H9 (cell line): ENCODE data around the gene MBL2. TPM values are rescaled to one million over a fixed set of nuclear protein-coding genes. Genes with fewer than 3 reads are reported as not detected.

Source experiments
- DNase-seq: peaks from one replicate; pipeline ENCODE4 v3.0.0-alpha.2; 2017
- H2AFZ ChIP-seq: one replicate; pipeline ENCODE4 v1.6.1; 2013; ENCODE audit warnings: mild to moderate bottlenecking, low read length, control low read depth, moderate library complexity
- H2AK5ac ChIP-seq: 2 replicates; pipeline ENCODE4 v1.6.1; 2013; ENCODE audit warnings: low read length, control low read depth, mixed read lengths; ENCODE audit not compliant: insufficient read length
- H2BK120ac ChIP-seq: one replicate; pipeline ENCODE4 v1.6.1; 2013; ENCODE audit warnings: low read depth, mild to moderate bottlenecking, low read length, control low read depth, inconsistent platforms; ENCODE audit not compliant: poor library complexity, severe bottlenecking
- H2BK12ac ChIP-seq: 2 replicates; pipeline ENCODE4 v1.6.1; 2013; ENCODE audit warnings: low read length, control low read depth, mixed read lengths, low read depth; ENCODE audit not compliant: insufficient read length
- H2BK15ac ChIP-seq: 2 replicates; pipeline ENCODE4 v1.6.1; 2013; ENCODE audit warnings: low read depth, low read length, control low read depth
- H2BK20ac ChIP-seq: one replicate; pipeline ENCODE4 v1.6.1; 2013; ENCODE audit warnings: low read depth, mild to moderate bottlenecking, low read length, control low read depth, inconsistent platforms; ENCODE audit not compliant: poor library complexity, severe bottlenecking
- H2BK5ac ChIP-seq: 2 replicates; pipeline ENCODE4 v1.6.1; 2013; ENCODE audit warnings: low read length, control low read depth, mixed read lengths; ENCODE audit not compliant: insufficient read length
- H3K14ac ChIP-seq: 2 replicates; pipeline ENCODE4 v1.6.1; 2013; ENCODE audit warnings: low read length, control low read depth; ENCODE audit not compliant: insufficient read depth
- H3K18ac ChIP-seq: 2 replicates; pipeline ENCODE4 v1.6.1; 2013; ENCODE audit warnings: low read depth, mild to moderate bottlenecking, mixed read lengths, low read length, control low read depth; ENCODE audit not compliant: insufficient read length
- H3K23ac ChIP-seq: 2 replicates; pipeline ENCODE4 v1.6.1; 2013; ENCODE audit warnings: low read length, control low read depth, mixed read lengths, low read depth; ENCODE audit not compliant: insufficient read length
- H3K23me2 ChIP-seq: 2 replicates; pipeline ENCODE4 v1.6.1; 2013; ENCODE audit warnings: low read depth, mild to moderate bottlenecking, mixed read lengths, low read length, control low read depth; ENCODE audit not compliant: insufficient read length, poor library complexity, severe bottlenecking
- H3K27ac ChIP-seq: 2 replicates; pipeline ENCODE4 v1.5.1; 2013; ENCODE audit warnings: low read length, control low read depth, mixed read lengths, low read depth; ENCODE audit not compliant: insufficient read length
- H3K27me3 ChIP-seq: 2 replicates; pipeline ENCODE4 v1.6.1; 2013; ENCODE audit warnings: low read length, control low read depth, inconsistent platforms; ENCODE audit not compliant: insufficient read depth
- H3K4ac ChIP-seq: 2 replicates; pipeline ENCODE4 v1.6.1; 2013; ENCODE audit warnings: low read depth, mild to moderate bottlenecking, control low read depth, inconsistent platforms, low read length, moderate library complexity
- H3K4me1 ChIP-seq: 2 replicates; pipeline ENCODE4 v1.6.1; 2013; ENCODE audit warnings: low read length, control low read depth, inconsistent platforms; ENCODE audit not compliant: insufficient read depth
- H3K4me2 ChIP-seq: 2 replicates; pipeline ENCODE4 v1.6.1; 2013; ENCODE audit warnings: low read length, control low read depth, mixed read lengths; ENCODE audit not compliant: insufficient read length, insufficient read depth
- H3K56ac ChIP-seq: 2 replicates; pipeline ENCODE4 v1.6.1; 2013; ENCODE audit warnings: low read depth, mild to moderate bottlenecking, mixed read lengths, low read length, control low read depth; ENCODE audit not compliant: insufficient read length
- H3K79me1 ChIP-seq: 2 replicates; pipeline ENCODE4 v1.6.1; 2013; ENCODE audit warnings: low read depth, mild to moderate bottlenecking, moderate library complexity, low read length, control low read depth, inconsistent platforms; ENCODE audit not compliant: insufficient read depth, poor library complexity, severe bottlenecking
- H3K79me2 ChIP-seq: 2 replicates; pipeline ENCODE4 v1.6.1; 2013; ENCODE audit warnings: low read length, control low read depth, inconsistent platforms; ENCODE audit not compliant: insufficient read depth
- H3K9ac ChIP-seq: 2 replicates; pipeline ENCODE4 v1.6.1; 2013; ENCODE audit warnings: low read length, control low read depth, mixed read lengths; ENCODE audit not compliant: insufficient read length; ENCODE audit errors: extremely low read depth
- H3K9me3 ChIP-seq: one replicate; pipeline ENCODE4 v1.6.1; 2013; ENCODE audit warnings: low read depth, low read length, inconsistent platforms; ENCODE audit not compliant: control insufficient read depth
- H3T11ph ChIP-seq: one replicate; pipeline ENCODE4 v1.6.1; 2013; ENCODE audit warnings: mild to moderate bottlenecking, low read length, control low read depth, inconsistent platforms
- H4K20me1 ChIP-seq: one replicate; pipeline ENCODE4 v1.6.1; 2013; ENCODE audit not compliant: control insufficient read depth, insufficient read length, insufficient read depth
- H4K5ac ChIP-seq: 2 replicates; pipeline ENCODE4 v1.6.1; 2013; ENCODE audit warnings: low read depth, mild to moderate bottlenecking, mixed read lengths, low read length, control low read depth; ENCODE audit not compliant: insufficient read length
- H4K8ac ChIP-seq: replicated peaks from 2 replicates; pipeline ENCODE4 v1.6.1; 2013; ENCODE audit warnings: low read length, control low read depth, mixed read lengths, low read depth; ENCODE audit not compliant: insufficient read length
- H4K91ac ChIP-seq: 2 replicates; pipeline ENCODE4 v1.6.1; 2013; ENCODE audit warnings: low read depth, mild to moderate bottlenecking, moderate library complexity, mixed read lengths, low read length, control low read depth; ENCODE audit not compliant: insufficient read length
- H3K27ac Mint-ChIP-seq, 3 experiments: 2 replicates in 2 of 3; 3 replicates in 1 of 3; pipeline ENCODE4 v1.8.0; 2020 to 2021; ENCODE audit warnings: mixed read lengths in 3 of 3, mild to moderate bottlenecking in 1 of 3, moderate library complexity in 1 of 3
- H3K27me3 Mint-ChIP-seq: 2 replicates; pipeline ENCODE4 v1.8.0; 2021; ENCODE audit warnings: low read depth, mild to moderate bottlenecking, moderate library complexity, mixed read lengths
- H3K36me3 Mint-ChIP-seq, 3 experiments: 2 replicates in 2 of 3; 3 replicates in 1 of 3; pipeline ENCODE4 v1.8.0; 2020 to 2021; ENCODE audit warnings: low read depth in 3 of 3, mixed read lengths in 3 of 3; ENCODE audit not compliant: insufficient read depth in 1 of 3
- H3K4me1 Mint-ChIP-seq, 2 experiments: 2 replicates each; pipeline ENCODE4 v1.8.0; 2020; ENCODE audit warnings: mixed read lengths in 2 of 2
- H3K4me3 Mint-ChIP-seq, 2 experiments: 2 replicates in 1 of 2; 3 replicates in 1 of 2; pipeline ENCODE4 v1.8.0; 2020 to 2021; ENCODE audit warnings: mild to moderate bottlenecking in 2 of 2, mixed read lengths in 2 of 2, moderate library complexity in 1 of 2
- H3K9me3 Mint-ChIP-seq, 2 experiments: 2 replicates in 1 of 2; 3 replicates in 1 of 2; pipeline ENCODE4 v1.8.0; 2020; ENCODE audit warnings: mild to moderate bottlenecking in 2 of 2, mixed read lengths in 2 of 2, moderate library complexity in 1 of 2
- WGBS: extraction: QIAGEN DNeasy Blood & Tissue Kit; methylation state at CpG from one replicate; pipeline ENCODE4 v1.1.7; 2013; ENCODE audit warnings: missing lambda C conversion rate, low lambda C conversion rate, mixed read lengths; ENCODE audit not compliant: insufficient read length; ENCODE audit errors: extremely low coverage; 5-methylcytosine and 5-hydroxymethylcytosine counted together
- total RNA-seq: library from RNA; stranded (reverse); gene quantifications from 2 replicates; pipeline ENCODE4 v1.2.1, GENCODE V29; 2021
- TF ChIP-seq, protein P1 (sequence below): fragments of 200-600 bp; sonication (generic); conservative IDR thresholded peaks from 3 replicates; pipeline ENCODE4 v1.8.0; 2021; ENCODE audit warnings: antibody characterized with exemption, mild to moderate bottlenecking

Gene MBL2
- total RNA-seq, 1 experiment from 2014 or later: not detected

DNA sequence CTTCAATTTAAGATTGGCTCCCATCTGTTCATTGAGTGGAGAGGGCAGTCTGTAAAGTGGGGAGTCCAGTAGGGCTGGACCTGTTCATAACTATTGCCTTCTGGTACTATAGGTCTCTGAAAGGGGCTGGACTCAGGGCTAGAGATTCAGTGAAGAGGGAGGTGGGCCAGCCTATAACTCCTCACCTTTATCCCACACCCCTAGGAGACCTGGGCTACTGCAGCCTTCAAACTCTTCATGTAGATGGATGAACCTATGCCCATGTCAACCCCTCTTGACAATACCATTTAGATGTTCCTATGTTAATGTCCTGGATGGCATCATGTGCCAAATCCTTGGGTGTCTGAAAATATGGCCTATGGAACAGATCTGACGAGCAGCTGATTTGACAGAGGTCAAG is 22.0 kb downstream of the MBL2 start:
- H3K14ac ChIP-seq: no peak overlapping the region
- H4K20me1 ChIP-seq: no peaks in the 10 kb centered on the region
- H3K23ac ChIP-seq: no peak overlapping the region
- H3K9me3 Mint-ChIP-seq: no peaks in the 10 kb centered on the region; a peak in 3 of 5 replicates
- no peak overlapping the region for H2AK5ac ChIP-seq
- no peaks in the 10 kb centered on the region; the same call in 1 of the 2 replicates for H3K27me3 Mint-ChIP-seq
- no peak overlapping the region for H4K91ac ChIP-seq
- H2AFZ ChIP-seq: no peak overlapping the region
- H3K4ac ChIP-seq: no peak overlapping the region
- H2BK15ac ChIP-seq: no peak overlapping the region
- WGBS: no CpG with 5 or more reads among the region's 1 CpG
- H2BK20ac ChIP-seq: no peak overlapping the region
- H3K4me1 Mint-ChIP-seq: no peaks in the 10 kb centered on the region
- no peaks in the 10 kb centered on the region for H3K23me2 ChIP-seq
- H3K27me3 ChIP-seq: no peaks in the 10 kb centered on the region
- H3K18ac ChIP-seq: no peak overlapping the region
- H4K8ac ChIP-seq: no peak overlapping the region
- no peak overlapping the region for H4K5ac ChIP-seq
- TF ChIP-seq, protein P1, sequence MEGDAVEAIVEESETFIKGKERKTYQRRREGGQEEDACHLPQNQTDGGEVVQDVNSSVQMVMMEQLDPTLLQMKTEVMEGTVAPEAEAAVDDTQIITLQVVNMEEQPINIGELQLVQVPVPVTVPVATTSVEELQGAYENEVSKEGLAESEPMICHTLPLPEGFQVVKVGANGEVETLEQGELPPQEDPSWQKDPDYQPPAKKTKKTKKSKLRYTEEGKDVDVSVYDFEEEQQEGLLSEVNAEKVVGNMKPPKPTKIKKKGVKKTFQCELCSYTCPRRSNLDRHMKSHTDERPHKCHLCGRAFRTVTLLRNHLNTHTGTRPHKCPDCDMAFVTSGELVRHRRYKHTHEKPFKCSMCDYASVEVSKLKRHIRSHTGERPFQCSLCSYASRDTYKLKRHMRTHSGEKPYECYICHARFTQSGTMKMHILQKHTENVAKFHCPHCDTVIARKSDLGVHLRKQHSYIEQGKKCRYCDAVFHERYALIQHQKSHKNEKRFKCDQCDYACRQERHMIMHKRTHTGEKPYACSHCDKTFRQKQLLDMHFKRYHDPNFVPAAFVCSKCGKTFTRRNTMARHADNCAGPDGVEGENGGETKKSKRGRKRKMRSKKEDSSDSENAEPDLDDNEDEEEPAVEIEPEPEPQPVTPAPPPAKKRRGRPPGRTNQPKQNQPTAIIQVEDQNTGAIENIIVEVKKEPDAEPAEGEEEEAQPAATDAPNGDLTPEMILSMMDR: no peak
- no peak overlapping the region for H3K4me3 Mint-ChIP-seq
- no peak for DNase-seq
- H3K56ac ChIP-seq: no peak overlapping the region
- H3K4me1 ChIP-seq: no peaks in the 10 kb centered on the region
- H2BK12ac ChIP-seq: no peak overlapping the region
- no peak overlapping the region for H3K27ac Mint-ChIP-seq
- H3K27ac ChIP-seq: no peak overlapping the region
- no peaks in the 10 kb centered on the region; a peak in 1 of 7 replicates for H3K36me3 Mint-ChIP-seq
- H3T11ph ChIP-seq: no peak overlapping the region
- no peak overlapping the region for H3K9ac ChIP-seq
- H3K9me3 ChIP-seq: no peaks in the 10 kb centered on the region
- H3K79me2 ChIP-seq: no peaks in the 10 kb centered on the region
- no peak overlapping the region for H3K4me2 ChIP-seq
- H3K79me1 ChIP-seq: no peaks in the 10 kb centered on the region
- H2BK120ac ChIP-seq: no peak overlapping the region
- H2BK5ac ChIP-seq: no peak overlapping the region
